AG04449 (cell line): Measurements from ENCODE around the gene SCMH1.

Experiments used
- CTCF ChIA-PET: fragments of 350-600 bp; formaldehyde crosslinking; extraction: SDS; loops from one replicate; lab custom pipeline; 2021; ENCODE audit warnings: antibody characterized with exemption; lab: Yijun Ruan, JAX
- POLR2A ChIA-PET: fragments of 400-600, 350-600 bp; formaldehyde crosslinking; extraction: SDS; loops from one replicate; lab custom pipeline; 2020; ENCODE audit warnings: antibody characterized with exemption, inconsistent platforms; lab: Yijun Ruan, JAX
- DNase-seq: peaks from one replicate; pipeline ENCODE4 v3.0.0-alpha.2; 2010; ENCODE audit warnings: low read depth, low spot score
- H3K4me3 ChIP-seq: 2 replicates; pipeline ENCODE4 v1.5.1; 2011; ENCODE audit warnings: low read depth, mild to moderate bottlenecking, control low read depth, low read length
- CTCF ChIP-seq: IDR thresholded peaks from one replicate; pipeline ENCODE4 v1.5.1; 2011; ENCODE audit warnings: mild to moderate bottlenecking, moderate library complexity, low read length, control low read depth, inconsistent platforms; ENCODE audit not compliant: insufficient read depth; ENCODE audit errors: missing control alignments

The SCMH1 gene

GRCh38 chr1:41025979-41026819 lies 215.9 kb downstream of the SCMH1 start:
- DNase-seq: no peak
- ChIA-PET CTCF (no interaction called here), POLR2A (no interaction called here)
- H3K4me3 ChIP-seq: no peak overlapping the region
- no peak for TF ChIP-seq CTCF

DNA sequence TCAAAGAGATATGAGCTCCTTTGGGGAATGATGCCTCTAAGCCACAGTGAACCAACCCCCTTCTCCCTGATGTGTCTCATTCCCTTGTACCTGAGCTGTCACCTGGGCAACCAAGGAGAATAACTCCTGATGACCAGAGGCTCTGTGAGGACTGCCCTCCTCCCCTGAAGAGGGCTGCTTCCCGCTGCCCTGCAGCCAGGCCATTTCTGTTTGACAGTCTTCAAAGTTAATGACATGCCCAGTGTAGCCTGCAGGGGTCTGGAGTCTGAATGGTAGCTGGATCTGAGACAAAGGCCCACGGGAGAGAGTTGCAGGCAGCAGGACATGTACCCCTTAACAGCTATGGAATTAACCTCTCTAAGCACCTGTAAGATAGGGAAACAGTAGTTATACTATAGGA lies 217.2 kb downstream of the SCMH1 start:
- no peak for DNase-seq
- ChIA-PET POLR2A (no interaction called here), CTCF (interaction anchor here (0.7 to 2.0 kb wide), 2 partner anchors 98 to 176 kb away, joined by 3 to 8 read pairs; no protein-coding TSS in a partner anchor)
- H3K4me3 ChIP-seq: no peak overlapping the region
- TF ChIP-seq CTCF: no peak

GRCh38 chr1:41023279-41023990 lies 218.7 kb downstream of the SCMH1 start:
- DNase-seq: no peak
- ChIA-PET POLR2A (interaction anchor here (0.5 kb wide), 1 partner anchor 46 kb away, joined by 3 read pairs; no protein-coding TSS in a partner anchor), CTCF (interaction anchor here (1.0 to 2.0 kb wide), 7 partner anchors 10 to 217 kb away, joined by 3 to 8 read pairs (median 4); no protein-coding TSS in a partner anchor)
- H3K4me3 ChIP-seq: no peak overlapping the region
- peak; percentile 59 for TF ChIP-seq CTCF

DNA sequence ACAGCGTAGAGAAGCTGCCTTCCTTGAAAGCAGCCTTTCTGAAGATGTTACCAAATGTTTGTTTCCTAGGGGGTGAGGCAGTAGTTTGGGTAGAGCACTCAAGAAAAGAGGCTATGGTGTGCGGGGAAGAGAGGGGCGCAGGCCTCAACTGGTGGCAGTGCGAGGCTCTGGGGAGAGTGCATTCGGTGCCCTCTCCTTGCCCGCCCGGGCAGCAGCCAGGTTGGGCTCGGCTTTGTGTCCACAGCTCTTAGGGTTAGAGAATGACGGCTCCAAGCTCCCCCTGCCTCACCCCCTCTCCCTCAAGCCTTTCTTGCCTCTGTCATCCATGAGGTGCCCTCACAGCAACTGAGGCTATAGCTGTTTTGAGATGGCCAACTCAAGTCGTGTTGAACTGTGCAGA lies 219.7 kb downstream of the SCMH1 start:
- DNase-seq: no peak
- TF ChIP-seq CTCF: no peak
- ChIA-PET POLR2A (no interaction called here), CTCF (interaction anchor here (1.1 to 2.9 kb wide), 6 partner anchors 9 to 218 kb away, joined by 3 to 18 read pairs (median 5); no protein-coding TSS in a partner anchor)
- H3K4me3 ChIP-seq: no peak overlapping the region

- H3K4me3 ChIP-seq: no peak within 1 kb of the TSS
- ChIA-PET POLR2A (no interaction called here), CTCF (interaction anchor here (0.6 to 2.9 kb wide), 9 partner anchors 8 to 217 kb away, joined by 3 to 18 read pairs (median 3); no protein-coding TSS in a partner anchor)
- no peak for DNase-seq
- peak; percentile 24 for TF ChIP-seq CTCF
Observed at GRCh38 chr1:41021526-41022308, 220.4 kb downstream of the SCMH1 start, which contains the start of gene SLFNL1. TSS of gene SLFNL1 (minus strand) at chr1:41021725. CDS start at chr1:41020660, 1,065 bp downstream.
